OCI-M1 (cell line): ENCODE measurements around the gene KRT13.

Experiments
- DNase-seq: peaks from one replicate; lab custom pipeline; 2025; lab: John Stamatoyannopoulos, UW

Gene KRT13

DNA sequence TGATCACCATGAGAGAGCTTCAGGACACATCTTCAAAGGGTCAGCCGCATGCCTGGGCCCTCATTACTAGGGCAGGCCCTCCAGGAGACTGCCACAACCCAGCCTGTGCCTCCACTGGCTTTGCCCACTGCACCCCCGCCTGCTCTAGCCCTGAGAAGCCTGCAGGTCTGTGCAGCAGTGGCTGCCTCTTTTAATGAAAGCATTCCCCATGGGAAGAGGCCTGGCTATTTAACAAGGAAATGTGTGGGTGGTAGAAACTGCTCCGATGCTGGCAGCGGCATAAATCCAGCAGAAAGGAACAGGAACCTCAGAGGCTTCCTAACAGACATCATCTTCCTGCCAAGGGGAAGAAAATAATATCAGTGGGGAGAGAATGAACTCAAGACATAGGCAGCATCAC lies 37.9 kb downstream of the KRT13 start:
- no peak for DNase-seq

DNA sequence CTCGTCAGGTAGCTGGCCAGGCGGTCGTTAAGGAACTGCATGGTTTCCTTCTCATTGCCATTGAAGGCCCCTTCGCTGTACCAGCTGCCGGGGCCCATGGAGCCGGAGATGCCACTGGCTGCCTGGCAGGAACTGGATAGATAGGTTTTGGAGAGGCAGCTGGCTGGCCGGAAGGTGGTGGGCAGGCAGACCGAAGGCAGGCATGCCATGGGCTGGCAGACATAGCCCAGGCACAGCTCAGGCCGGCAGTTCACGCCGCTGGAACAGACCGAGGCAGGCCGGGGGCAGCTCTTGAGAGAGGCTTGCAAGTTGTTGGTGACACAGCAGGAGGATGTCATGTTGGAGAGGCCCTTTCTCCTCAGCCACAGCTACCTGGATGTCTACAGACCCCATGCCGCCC lies 38.4 kb downstream of the KRT13 start, which contains the start of gene KRT32:
TSS of gene KRT32 (minus strand) at position 399 of the 400 bp plus-strand sequence. CDS start at position 338, 61 bp downstream.
- no peak for DNase-seq

DNA sequence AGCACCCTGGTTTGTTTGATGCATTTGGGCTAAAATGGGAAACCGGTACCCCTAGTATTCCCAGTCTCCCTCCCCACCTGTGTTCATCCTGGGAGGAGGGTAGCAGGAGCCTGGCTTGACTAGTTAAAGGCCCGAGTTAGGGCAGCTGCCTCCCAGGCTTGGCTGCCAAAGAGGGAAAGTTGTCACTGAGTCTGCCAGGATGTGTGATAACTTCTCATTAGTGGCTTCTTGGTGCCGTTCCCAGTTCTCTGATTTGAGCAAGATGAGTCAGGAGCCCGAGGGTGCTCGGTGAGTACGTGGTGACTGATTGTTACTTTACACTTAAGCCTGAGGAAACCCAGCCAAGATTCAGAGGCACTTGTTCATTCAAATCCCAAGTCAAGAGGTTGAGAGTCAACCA lies 40.7 kb downstream of the KRT13 start:
- no peak for DNase-seq

DNA sequence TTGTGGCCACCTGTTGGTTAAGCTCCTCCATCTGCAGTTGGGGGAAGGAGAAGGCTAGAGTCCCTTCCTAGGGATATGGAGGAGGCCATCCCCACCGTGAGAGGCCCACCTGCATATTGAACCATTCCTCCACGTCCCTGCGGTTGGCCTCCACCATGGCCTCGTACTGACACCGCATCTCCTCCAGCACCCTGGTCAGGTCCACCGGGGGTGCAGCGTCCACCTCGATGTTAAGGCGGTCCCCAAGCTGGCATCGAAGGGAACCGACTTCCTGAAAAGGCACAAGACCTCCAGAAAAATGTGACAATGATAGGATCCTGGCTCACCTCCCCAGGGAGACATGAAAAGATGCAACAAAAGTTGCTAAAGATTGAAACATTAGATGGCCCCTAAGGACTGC lies 41.2 kb downstream of the KRT13 start:
- DNase-seq = no peak

DNA sequence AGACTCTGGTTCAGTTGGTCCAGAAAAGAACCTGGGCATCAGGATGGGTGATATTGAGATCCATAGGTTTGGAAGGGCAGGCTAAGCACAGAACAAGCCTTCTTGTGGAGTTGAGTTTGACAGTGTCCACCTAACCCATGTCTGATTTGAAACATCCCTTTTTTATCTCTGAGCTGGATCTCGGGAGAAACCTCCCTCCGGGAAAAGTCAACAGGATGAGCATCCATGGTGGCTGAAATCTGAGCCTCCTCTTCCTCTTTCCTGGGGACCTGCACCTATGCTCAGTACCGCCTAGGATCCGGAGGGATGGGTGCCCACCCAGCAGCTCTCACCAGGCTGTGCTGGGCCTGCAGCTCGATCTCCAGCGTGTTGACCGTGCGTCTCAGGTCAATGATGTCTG lies 41.7 kb downstream of the KRT13 start:
- no peak for DNase-seq

DNA sequence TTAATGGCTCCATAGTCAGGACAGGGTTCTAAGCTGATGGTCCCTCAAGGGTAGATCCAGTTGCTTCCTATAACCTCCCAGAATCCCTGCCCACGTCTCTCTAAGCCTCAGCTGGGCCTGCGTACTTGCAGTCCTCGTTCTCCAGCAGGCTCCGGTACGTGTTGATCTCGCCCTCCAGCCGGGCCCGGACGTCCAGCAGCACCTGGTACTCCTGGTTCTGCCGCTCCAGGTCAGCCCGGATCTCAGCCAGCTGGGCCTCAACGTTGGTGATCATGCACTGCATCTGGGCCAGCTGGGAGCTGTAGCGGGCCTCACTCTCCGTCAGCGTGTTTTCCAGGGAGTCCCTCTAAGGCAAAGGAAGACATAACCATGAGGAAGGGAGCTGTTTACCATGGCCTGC lies 42.7 kb downstream of the KRT13 start:
- no peak for DNase-seq

DNA sequence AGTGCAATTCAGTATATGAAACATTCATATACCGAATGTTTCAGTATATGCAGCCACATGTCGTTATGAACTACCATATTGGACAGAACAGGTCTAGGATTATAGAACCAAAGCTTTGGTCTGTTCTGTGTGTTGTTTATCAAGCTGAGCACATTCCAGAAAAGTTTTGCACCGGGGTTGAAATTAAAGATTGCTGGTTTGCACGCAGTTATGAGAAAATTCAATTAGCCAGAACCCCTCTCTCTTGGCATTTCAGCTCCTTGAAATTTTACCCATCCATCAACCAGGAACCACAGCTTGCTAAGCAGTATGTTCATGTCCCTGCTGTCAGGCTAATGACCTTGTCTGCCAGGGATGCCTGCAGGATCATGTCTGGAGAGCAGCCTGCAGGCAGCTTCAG lies 47.7 kb downstream of the KRT13 start:
- DNase-seq = no peak

DNA sequence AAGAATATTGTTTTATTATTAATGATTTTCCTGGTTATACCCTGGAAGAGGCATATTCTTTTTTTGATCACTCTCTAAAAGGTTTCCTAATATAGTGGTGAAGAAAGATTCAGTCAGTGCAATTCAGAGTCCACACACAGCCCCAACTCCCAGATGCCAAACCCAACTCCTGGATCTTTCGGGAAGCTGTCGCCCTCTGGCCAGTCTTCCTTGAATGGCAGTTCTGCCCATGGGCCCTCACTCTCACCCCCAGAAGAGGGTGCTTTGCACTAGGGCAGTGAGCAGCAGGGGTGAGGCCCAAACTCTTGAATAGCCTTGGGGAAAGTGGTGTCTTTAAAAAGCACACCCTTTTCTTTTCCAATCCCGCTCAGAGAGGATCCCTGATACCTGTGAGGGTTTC lies 49.2 kb downstream of the KRT13 start:
- no peak for DNase-seq

DNA sequence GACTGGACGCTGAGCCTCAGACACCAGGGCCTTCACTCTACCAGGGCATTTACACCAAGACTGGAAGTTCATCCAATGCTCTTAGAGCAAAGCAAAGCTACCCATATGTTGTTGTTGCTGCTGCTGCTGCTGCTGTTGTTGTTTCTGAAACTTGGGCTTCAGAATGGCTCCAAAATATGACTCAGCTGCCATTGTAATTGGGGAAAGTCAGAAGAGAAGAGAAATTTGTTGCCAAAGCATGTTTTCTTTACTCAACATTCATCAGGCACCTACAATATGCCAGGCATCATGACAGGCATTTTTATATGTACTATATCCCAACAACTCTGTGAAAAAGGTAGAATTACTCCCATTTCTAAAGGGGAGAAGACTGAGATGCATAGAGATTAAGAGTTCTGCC lies 50.2 kb downstream of the KRT13 start:
- DNase-seq = no peak

DNA sequence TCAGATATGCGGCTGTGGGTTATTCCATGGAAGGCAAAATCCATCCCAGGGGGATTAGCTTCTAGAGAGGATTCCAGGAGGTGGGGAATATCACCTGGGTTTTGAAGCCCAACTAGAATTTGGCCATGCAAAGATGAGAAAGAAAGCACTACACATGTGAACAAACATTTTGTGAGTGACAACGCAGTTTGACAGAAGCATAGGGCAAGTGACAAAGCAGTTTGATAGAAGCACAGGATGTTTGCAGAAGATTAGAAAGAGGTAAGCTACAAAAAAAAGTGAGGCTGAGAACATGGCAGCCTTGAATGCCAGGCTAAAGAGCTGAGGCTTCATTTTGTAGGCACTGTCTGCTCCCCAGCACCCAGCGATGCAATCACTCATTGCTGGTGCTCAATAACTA lies 52.3 kb downstream of the KRT13 start:
- no peak for DNase-seq

DNA sequence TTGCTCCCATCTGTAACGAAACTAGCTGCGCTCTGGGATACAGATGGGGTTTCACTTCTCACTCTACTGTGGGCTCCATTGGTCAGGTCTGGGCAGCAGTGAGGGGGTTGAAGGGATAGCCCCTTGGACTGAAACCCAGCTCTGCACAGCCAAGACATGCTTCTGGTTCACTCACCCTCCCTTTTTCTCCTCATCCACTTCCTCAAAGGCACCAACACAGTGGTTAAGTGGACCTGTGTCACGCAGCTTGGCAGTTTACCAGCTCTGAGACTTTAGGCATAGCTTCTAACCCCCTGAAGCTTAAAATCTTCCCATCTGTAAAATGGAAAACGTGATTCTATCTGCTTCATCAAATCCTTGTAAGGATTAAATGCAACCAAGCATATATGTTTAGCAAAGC lies 53.1 kb downstream of the KRT13 start:
- peak; percentile 11 for DNase-seq

DNA sequence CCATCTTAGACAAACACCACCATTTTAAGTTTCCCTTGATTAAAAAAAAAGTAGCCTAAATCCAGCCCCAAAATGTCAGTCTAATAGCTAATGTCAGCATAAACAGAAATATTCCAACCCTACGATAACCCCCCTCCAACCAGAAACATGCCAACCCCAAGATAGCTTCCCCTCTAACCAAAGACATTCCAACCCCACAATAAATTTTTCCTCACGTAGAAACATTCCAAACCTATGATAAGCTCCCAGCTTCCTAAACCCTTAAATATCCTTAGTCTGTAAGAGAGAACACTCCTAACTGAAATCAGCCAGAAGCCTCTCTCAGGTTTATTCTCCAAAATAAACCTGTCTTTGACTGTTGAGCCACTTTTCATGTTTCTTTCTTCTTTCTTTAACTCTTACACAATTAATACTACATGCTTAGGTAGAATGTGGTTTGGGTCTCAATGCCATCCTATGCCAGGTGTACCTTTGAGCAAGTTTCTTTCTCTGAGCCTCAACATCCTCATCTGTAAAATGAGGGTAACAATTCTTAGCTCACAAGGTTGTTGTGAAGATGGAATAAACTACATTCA lies 54.2 kb downstream of the KRT13 start:
- DNase-seq = no peak
